C4-2B (cell line): ENCODE data around the gene PDIA4.
"Not testable (repeated sequence)": the region's sequence is repeated elsewhere in the genome, so short reads cannot be mapped to it uniquely, and the experiment has no call there.

Experiments used
- H3K27ac ChIP-seq: fragments of 450-650 bp; 2 replicates; pipeline ENCODE4 v1.5.1; 2017
- ZFX ChIP-seq: fragments of 450-650 bp; IDR thresholded peaks from 2 replicates; pipeline ENCODE4 v1.6.1; 2017
- TF ChIP-seq, protein P1 (sequence below): fragments of 450-650 bp; conservative IDR thresholded peaks from 2 replicates; pipeline ENCODE4 v1.5.1; 2017; ENCODE audit warnings: mild to moderate bottlenecking

PDIA4 gene

DNA sequence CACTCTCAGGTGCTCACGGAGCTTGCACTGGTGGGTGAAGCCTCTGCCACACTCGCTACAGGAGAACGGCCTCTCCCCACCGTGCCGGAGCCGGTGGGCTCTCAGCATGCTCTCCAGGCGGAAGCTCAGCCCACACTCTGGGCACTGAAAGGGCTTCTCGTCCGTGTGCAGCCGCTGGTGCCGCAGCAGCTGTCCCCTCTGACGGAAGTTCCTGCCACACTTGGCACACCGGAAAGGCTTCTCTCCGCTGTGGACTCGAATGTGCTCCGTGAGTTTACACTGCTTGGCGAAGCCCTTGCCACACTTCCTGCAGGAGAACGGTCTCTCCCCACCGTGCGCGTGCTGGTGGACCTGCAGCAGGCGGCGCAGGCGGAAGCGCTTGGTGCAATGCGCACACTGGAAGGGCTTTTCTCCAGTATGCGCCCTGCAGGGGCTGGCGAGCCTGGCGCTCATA is 42.9 kb upstream of the PDIA4 start:
- H3K27ac ChIP-seq: no peak overlapping the region
- TF ChIP-seq ZFX: no peak
- TF ChIP-seq, protein P1, sequence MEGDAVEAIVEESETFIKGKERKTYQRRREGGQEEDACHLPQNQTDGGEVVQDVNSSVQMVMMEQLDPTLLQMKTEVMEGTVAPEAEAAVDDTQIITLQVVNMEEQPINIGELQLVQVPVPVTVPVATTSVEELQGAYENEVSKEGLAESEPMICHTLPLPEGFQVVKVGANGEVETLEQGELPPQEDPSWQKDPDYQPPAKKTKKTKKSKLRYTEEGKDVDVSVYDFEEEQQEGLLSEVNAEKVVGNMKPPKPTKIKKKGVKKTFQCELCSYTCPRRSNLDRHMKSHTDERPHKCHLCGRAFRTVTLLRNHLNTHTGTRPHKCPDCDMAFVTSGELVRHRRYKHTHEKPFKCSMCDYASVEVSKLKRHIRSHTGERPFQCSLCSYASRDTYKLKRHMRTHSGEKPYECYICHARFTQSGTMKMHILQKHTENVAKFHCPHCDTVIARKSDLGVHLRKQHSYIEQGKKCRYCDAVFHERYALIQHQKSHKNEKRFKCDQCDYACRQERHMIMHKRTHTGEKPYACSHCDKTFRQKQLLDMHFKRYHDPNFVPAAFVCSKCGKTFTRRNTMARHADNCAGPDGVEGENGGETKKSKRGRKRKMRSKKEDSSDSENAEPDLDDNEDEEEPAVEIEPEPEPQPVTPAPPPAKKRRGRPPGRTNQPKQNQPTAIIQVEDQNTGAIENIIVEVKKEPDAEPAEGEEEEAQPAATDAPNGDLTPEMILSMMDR: no peak

DNA sequence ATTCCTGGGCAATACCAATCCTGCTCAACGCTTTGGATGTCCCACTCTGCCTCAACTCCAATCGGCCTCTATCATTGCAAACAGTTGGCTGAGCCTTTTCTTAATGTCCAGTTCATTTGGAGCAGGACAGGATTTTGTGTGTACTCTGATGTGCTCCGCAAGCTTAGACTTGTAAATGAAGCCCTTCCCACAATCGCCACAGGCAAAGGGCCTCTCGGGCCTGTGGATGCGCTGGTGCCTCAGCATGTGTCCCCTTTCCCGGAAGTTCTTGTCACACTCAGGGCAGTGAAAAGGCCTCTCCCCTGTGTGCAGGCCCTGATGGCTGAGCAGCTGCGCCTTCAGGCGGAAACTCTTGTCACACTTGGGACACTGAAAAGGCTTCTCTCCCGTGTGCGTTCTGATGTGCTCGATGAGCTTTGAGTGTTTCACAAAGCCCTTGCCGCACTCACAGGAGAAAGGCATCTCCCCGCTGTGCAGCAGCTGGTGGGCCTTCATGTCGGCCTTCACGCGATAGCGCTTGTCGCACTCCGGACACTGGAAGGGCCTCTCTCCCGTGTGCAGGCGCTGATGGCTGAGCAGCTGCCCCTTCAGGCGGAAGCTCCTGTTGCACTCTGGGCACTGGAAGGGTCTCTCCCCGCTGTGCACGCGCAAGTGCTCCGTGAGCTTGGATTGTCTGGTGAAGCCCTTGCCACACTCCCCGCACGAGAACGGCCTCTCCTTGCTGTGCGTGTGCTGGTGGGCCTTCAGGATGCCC is 42.2 kb upstream of the PDIA4 start:
- TF ChIP-seq, protein P1: no peak
- no peak for TF ChIP-seq ZFX
- no peak overlapping the region for H3K27ac ChIP-seq

DNA sequence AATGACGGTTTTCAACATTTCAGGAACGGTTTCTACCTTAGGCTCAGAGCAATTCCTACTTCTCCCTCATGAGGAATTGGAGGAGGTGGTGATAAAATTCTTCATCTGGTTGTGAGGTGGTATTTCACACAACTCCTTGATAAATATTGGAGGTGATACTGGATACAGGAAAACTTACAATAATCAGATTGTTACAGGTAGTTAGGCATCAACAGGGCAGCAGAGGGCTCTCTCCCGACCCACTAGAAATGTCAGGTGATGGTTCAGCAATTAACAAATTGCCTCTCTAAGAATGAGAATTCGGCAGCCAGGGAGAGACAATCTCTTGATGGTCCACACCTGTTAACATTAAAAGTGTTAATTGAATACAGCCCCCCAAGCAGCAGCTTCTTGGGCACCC is 39.6 kb upstream of the PDIA4 start:
- H3K27ac ChIP-seq: no peak overlapping the region
- TF ChIP-seq ZFX: no peak
- TF ChIP-seq, protein P1: no peak; the same call in 1 of the 2 replicates

DNA sequence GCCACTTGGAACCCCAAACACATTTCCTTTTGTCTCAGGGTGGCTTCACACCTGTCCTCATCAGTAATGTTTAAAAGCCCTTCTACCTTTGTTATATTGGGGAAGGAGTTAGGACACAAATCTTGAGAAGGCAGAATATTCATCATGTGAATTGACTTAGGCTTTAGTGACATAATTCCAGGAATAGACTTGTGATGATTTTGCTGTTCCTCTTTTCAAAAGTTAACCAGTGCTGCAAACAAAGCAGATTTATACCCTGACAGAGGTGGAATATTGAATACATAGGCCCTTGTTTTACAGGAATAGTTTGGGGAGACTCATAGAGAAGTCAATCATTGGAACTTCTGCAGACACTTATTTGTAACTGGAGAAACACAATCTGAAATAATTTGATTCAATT is 35.2 kb upstream of the PDIA4 start:
- no peak for TF ChIP-seq ZFX
- TF ChIP-seq, protein P1: no peak
- no peak overlapping the region for H3K27ac ChIP-seq

DNA sequence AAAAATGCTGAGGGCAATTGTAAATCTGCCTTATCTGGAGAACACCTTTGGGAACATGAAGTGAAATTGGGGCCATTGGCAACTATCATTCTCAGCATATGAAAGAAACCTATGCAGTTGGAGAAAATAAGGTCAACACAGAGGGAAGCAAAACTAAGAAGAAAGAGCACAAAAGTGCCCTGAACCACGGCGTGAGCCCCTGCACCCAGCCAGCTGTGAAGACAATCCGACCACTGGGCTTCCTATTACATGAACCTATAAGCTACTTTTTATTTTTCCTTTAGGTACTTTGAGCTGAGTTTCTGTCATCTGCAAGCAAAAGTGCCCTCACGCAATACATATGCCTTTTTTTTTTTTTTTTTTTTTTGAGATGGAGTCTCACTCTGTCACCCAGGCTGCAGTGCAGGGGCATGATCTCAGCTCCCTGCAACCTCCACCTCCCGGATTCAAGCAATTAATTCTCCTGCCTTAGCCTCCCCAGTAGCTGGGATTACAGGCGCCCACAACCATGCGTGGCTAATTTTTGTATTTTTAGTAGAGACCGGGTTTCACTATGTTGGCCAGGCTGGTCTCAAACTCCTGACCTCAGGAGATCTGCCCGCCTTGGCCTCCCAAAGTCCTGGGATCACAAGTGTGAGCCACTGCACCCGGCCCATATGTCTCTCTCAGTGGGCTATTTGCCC is 34.1 kb upstream of the PDIA4 start:
- not testable (repeated sequence) for H3K27ac ChIP-seq

DNA sequence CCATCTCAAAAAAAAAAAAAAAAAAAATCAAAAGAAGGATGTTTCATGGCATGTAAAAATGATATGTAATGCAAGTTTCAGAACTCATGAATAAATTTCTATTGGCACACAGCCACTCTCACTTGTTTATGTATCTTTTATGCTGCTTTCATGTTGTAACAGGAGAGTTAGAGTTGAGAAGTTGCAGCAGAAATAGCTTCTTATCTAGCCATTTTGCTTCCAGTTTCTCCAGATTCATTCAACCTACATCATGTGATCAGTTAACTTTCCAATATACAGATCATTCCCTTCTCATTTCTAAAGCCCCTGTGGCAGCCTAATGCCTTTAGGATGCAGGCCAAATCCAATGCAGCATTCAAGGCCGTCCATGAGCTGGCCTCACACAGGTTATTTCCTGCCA is 31.9 kb upstream of the PDIA4 start:
- no peak for TF ChIP-seq ZFX
- TF ChIP-seq, protein P1: no peak
- H3K27ac ChIP-seq: no peak overlapping the region

DNA sequence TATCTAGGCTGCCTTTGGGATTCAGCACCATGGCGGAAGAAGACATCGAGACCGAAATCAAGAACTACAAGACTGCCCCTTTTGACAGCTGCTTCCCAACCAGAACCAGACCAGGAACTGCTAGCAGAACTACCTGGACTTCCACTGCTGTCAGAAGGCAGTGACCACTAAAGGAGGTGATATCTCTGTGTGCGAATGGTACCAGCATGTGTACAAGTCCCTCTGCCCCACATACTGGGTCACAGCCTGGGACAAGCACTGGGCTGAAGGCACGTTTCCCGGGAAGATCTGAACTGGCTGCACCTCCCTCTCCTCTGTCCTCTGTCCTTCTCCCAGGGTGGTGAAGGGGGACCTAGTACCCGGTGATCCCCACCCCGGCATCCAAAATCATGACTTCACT is 25.6 kb upstream of the PDIA4 start:
- TF ChIP-seq, protein P1: no peak
- TF ChIP-seq ZFX: no peak
- no peak overlapping the region for H3K27ac ChIP-seq

DNA sequence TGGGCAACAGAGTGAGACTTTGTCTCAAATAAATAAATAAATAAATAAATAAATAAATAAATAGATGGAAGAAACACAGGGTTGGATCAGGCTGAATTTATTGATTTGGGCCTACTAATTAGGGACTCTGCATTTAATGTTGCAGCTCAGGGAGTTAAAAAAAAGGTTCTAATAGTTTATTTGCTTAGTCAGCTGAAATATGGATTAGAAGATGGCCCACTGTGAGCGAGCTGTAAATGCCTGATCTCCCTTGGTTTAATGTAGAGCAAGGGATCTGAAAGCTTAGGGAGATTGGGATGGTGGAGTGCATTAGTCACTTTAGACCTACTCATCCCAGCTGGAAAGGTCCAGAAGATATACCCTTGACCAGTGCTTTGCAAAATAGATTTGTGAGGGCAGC is 25.1 kb upstream of the PDIA4 start:
- H3K27ac ChIP-seq: no peak overlapping the region
- TF ChIP-seq, protein P1: no peak
